ENCODE data around the gene STRIT1.

STRIT1 gene

GRCh38 chr3:155293516-155293915, at the start of gene STRIT1:
STRIT1 (minus strand) TSS chr3:155293683.
- DNase-seq: no peak

GRCh38 chr3:155342344-155342743, 48.9 kb upstream of the STRIT1 start:
- DNase-seq: no peak

GRCh38 chr3:155339052-155339451, 45.6 kb upstream of the STRIT1 start:
- DNase-seq: no peak

- no peak for DNase-seq
Observed at GRCh38 chr3:155335724-155336354, 42.4 kb upstream of the STRIT1 start.

GRCh38 chr3:155334914-155335723, 41.6 kb upstream of the STRIT1 start:
- no peak for DNase-seq

- DNase-seq: no peak
Observed at GRCh38 chr3:155334215-155334913, 40.9 kb upstream of the STRIT1 start.

GRCh38 chr3:155332716-155333115, 39.2 kb upstream of the STRIT1 start:
- no peak for DNase-seq

- no peak for DNase-seq
Observed at GRCh38 chr3:155331078-155331477, 37.6 kb upstream of the STRIT1 start.

GRCh38 chr3:155330370-155330769, 36.9 kb upstream of the STRIT1 start:
- DNase-seq: no peak

GRCh38 chr3:155329513-155330048, 36.1 kb upstream of the STRIT1 start:
- DNase-seq: no peak

GRCh38 chr3:155327871-155328270, 34.4 kb upstream of the STRIT1 start:
- DNase-seq: no peak

- DNase-seq: no peak
Observed at GRCh38 chr3:155327430-155327829, 33.9 kb upstream of the STRIT1 start.

GRCh38 chr3:155326901-155327300, 33.4 kb upstream of the STRIT1 start:
- no peak for DNase-seq

GRCh38 chr3:155326244-155326643, 32.8 kb upstream of the STRIT1 start:
- DNase-seq: no peak

- no peak for DNase-seq
Observed at GRCh38 chr3:155325263-155325835, 31.9 kb upstream of the STRIT1 start.

GRCh38 chr3:155323063-155323666, 29.7 kb upstream of the STRIT1 start:
- no peak for DNase-seq

- no peak for DNase-seq
Observed at GRCh38 chr3:155321418-155321817, 27.9 kb upstream of the STRIT1 start.

GRCh38 chr3:155320934-155321333, 27.5 kb upstream of the STRIT1 start:
- DNase-seq: no peak

GRCh38 chr3:155318740-155319139, 25.3 kb upstream of the STRIT1 start:
- DNase-seq: no peak

GRCh38 chr3:155317211-155317610, 23.7 kb upstream of the STRIT1 start:
- DNase-seq: no peak

GRCh38 chr3:155316426-155316825, 22.9 kb upstream of the STRIT1 start:
- no peak for DNase-seq

GRCh38 chr3:155313916-155314315, 20.4 kb upstream of the STRIT1 start:
- DNase-seq: no peak

GRCh38 chr3:155313300-155313699, 19.8 kb upstream of the STRIT1 start:
- no peak for DNase-seq

Measured in right forelimb (tissue), 1 donor.